Panc1 (cell line): ENCODE results near the gene HMCN2.

Experiments used
- CTCF ChIP-seq: fragments of 450-650 bp; IDR thresholded peaks from 2 replicates; pipeline ENCODE4 v1.5.1; 2017; ENCODE audit warnings: mild to moderate bottlenecking
- POLR2AphosphoS5 ChIP-seq: IDR thresholded peaks from 2 replicates; pipeline ENCODE4 v1.6.1; 2012; ENCODE audit warnings: mild to moderate bottlenecking, low read depth, low read length, moderate library complexity
- REST ChIP-seq, 2 experiments: IDR thresholded peaks; 2 replicates each; pipeline ENCODE4 v1.6.1; 2011 to 2012; ENCODE audit warnings: low read depth in 2 of 2, control low read depth in 1 of 2, low read length in 1 of 2, mild to moderate bottlenecking in 1 of 2, moderate library complexity in 1 of 2; ENCODE audit not compliant: insufficient read depth in 1 of 2
- TCF7L2 ChIP-seq: IDR thresholded peaks from 2 replicates; pipeline ENCODE4 v1.6.1; 2011; ENCODE audit warnings: mild to moderate bottlenecking, low read depth, low read length, inconsistent platforms

- TF ChIP-seq CTCF (no peak), TCF7L2 (no peak), REST (IDR thresholded peaks at IDR 0.05; ENCODE audit: insufficient read depth in 1 of 2, low read depth in 2 of 2, low read length in 1 of 2) (no peak), POLR2AphosphoS5 (no peak)
Measured at GRCh38 chr9:130432796-130433167, 167.2 kb downstream of the HMCN2 start.
